Lower lobe of right lung (tissue), 2 donors: Measurements from ENCODE around the gene H1-8. TPM values are rescaled to one million over a fixed set of nuclear protein-coding genes. Genes with fewer than 3 reads are reported as not detected.
A peak's percentile ranks its signal among the peaks of the same experiment; 100 is the strongest.

Experiments used
- ATAC-seq, 2 donors: fragments of 200-7000 bp; cut with Tn5 transposase; one replicate each; pipeline ENCODE4 v1.9.1; 2020 to 2022; ENCODE audit warnings: mild to moderate bottlenecking in 2 of 2, moderate library complexity in 2 of 2
- DNase-seq: peaks from one replicate; pipeline ENCODE4 v3.0.0-alpha.2; 2020
- H3K27ac ChIP-seq: fragments of 200-600 bp; one replicate; pipeline ENCODE4 v1.8.0; 2022
- H3K27me3 ChIP-seq: fragments of 200-600 bp; one replicate; pipeline ENCODE4 v1.8.0; 2022; ENCODE audit warnings: low read depth
- H3K36me3 ChIP-seq: fragments of 200-600 bp; one replicate; pipeline ENCODE4 v1.8.0; 2022; ENCODE audit warnings: mild to moderate bottlenecking
- H3K4me1 ChIP-seq: fragments of 200-600 bp; one replicate; pipeline ENCODE4 v1.8.0; 2022
- H3K4me3 ChIP-seq: fragments of 200-600 bp; one replicate; pipeline ENCODE4 v1.8.0; 2022; ENCODE audit warnings: mild to moderate bottlenecking
- H3K9me3 ChIP-seq: fragments of 200-600 bp; one replicate; pipeline ENCODE4 v1.8.0; 2022
- intact Hi-C: fragments of 100-400 bp; cut with DNase I; formaldehyde crosslinking; loops from one replicate; pipeline ENCODE4 v1.11.0; 2022
- total RNA-seq: library from RNA; stranded (reverse); fragmentation: NEBNext Ultra II Directional; extraction: Animal tissue kit (Norgen Biotek cat#: 25700); gene quantifications from one replicate; pipeline ENCODE4 v1.2.1, GENCODE V29; 2021
- TF ChIP-seq, protein P1 (sequence below): fragments of 200-600 bp; IDR thresholded peaks from one replicate; pipeline ENCODE4 v1.8.0; 2022; ENCODE audit warnings: antibody characterized with exemption, mild to moderate bottlenecking
- donor health status: DM: no; HTN: yes; CAD: no; lungs with severe emphysema.

Gene H1-8
- total RNA-seq, 1 donor from 2014 or later, result not detected

- Histone ChIP-seq H3K4me3 (no peak overlapping the region), H3K27ac (no peak overlapping the region), H3K9me3 (no peaks in the 10 kb centered on the region), H3K36me3 (peaks cover 97% of the 10 kb centered on the region), H3K4me1 (peaks cover 34% of the 10 kb centered on the region), H3K27me3 (no peaks in the 10 kb centered on the region)
- DNase-seq (no peak), ATAC-seq (no peak)
- intact Hi-C loops, result no loop called here
- TF ChIP-seq, protein P1, sequence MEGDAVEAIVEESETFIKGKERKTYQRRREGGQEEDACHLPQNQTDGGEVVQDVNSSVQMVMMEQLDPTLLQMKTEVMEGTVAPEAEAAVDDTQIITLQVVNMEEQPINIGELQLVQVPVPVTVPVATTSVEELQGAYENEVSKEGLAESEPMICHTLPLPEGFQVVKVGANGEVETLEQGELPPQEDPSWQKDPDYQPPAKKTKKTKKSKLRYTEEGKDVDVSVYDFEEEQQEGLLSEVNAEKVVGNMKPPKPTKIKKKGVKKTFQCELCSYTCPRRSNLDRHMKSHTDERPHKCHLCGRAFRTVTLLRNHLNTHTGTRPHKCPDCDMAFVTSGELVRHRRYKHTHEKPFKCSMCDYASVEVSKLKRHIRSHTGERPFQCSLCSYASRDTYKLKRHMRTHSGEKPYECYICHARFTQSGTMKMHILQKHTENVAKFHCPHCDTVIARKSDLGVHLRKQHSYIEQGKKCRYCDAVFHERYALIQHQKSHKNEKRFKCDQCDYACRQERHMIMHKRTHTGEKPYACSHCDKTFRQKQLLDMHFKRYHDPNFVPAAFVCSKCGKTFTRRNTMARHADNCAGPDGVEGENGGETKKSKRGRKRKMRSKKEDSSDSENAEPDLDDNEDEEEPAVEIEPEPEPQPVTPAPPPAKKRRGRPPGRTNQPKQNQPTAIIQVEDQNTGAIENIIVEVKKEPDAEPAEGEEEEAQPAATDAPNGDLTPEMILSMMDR, result no peak
Measured at GRCh38 chr3:129584631-129585030, 41.7 kb downstream of the H1-8 start.

DNA sequence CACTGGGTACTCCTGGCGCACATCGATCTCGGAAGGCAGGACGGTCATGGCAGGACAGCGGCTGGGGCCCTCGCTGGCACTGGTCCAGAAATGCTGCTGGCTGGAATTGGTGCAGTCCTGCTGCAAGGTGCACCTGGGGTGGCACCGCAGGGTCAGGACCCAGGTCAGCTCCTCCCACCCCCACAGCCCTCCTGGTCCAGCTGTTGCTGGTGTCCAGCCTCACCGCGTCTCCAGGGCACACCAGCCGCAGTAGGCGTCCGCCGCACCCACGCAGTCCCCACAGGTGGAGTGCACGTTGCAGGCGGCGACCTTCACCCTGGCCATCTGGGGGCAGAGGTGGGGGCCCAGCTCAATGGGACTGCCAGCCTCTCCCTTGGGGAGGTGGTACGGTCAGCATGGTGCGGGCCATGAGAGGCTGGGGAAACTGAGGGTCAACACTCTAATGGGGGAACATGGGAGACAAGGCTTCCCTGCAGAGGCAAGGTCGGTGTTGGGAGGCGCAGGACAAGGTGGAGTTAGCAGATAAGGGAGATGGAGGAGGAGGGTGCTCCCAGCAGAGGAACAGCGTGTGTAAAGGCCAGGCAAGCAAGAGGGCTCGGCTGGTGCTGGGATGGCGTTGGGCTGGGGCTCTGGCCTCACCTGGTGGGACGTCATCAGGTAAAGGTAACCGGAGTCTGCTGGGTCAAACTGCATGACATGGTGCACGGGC lies 43.1 kb downstream of the H1-8 start:
- DNase-seq (no peak), ATAC-seq (no peak)
- TF ChIP-seq, protein P1, result no peak
- Histone ChIP-seq H3K27me3 (no peaks in the 10 kb centered on the region), H3K4me3 (no peak overlapping the region), H3K36me3 (peaks cover 82% of the 10 kb centered on the region), H3K9me3 (no peaks in the 10 kb centered on the region), H3K27ac (no peak overlapping the region), H3K4me1 (peaks cover 46% of the 10 kb centered on the region)
- intact Hi-C loops, result no loop called here

DNA sequence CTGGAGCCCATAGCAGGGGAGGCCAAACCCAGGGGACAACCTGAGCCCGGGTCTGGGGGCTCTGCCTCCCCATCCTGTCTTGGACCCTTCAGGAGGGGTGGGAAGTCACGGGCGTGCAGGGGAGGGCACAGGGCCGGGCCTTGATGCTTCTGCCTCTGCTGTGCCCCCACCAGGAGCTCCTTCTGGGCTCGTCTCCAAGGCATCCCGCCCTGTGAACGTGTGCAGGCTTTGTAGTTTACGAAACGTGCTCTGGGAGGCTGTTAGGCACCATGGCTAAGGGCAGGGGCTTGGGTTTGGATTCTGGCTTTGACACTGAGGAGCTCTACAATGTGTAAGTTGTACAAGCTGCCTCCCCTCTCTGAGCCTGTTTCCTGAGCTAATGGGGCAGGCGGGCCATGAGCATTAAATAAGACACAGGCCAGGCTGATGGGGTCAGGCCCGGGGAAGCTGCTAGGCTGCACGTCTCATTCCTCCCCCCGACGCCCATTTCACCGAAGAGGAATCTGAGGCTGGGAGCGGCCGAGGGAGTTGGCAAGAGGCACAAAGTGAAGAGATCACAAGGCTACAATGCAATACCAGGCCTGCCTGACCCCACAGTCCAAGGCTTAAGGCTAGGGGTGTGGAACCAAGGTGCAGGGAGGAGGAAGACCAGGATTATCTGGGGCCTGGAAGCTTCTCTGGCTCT lies 43.9 kb downstream of the H1-8 start:
- TF ChIP-seq, protein P1, result no peak
- Histone ChIP-seq H3K4me1 (peaks cover 54% of the 10 kb centered on the region), H3K36me3 (peaks cover 74% of the 10 kb centered on the region), H3K4me3 (no peak overlapping the region), H3K9me3 (no peaks in the 10 kb centered on the region), H3K27me3 (no peaks in the 10 kb centered on the region), H3K27ac (peak overlapping the region; percentile 62)
- intact Hi-C loops, result no loop called here
- ATAC-seq (peak; percentile 21 to 22), DNase-seq (no peak)

DNA sequence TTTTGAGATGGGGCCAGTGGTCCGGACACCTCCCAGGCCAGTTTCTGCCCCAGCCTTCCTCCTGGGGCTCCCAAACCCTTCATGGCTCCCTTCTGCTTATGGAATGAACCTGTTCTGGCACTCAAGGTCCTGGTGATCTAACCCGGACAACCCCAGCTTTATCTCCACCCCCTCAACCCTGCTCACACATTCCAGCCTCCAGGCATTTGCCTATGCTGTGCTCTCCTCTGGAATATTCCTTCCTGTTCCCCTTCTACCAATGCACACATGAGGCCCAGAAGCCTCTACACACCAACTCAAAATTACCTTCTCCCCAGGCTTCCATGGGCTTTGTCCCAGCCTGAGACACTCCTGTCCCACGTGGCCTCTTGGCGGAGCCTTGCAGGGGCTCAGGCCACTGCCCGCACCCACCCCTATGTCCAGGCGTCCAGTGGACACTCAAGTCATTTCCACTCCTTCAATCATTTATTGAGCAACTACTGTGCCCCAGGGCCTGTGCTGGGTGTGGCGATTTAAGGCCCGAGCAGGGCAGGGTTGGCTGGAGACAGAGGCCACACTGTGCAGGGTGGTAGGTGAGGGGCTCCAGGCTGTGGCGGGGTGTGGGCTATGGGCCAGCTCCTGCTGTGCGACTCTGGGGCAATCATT lies 44.7 kb downstream of the H1-8 start:
- Histone ChIP-seq H3K9me3 (no peaks in the 10 kb centered on the region), H3K36me3 (peaks cover 66% of the 10 kb centered on the region), H3K4me3 (no peak overlapping the region), H3K27me3 (no peaks in the 10 kb centered on the region), H3K4me1 (peaks cover 61% of the 10 kb centered on the region), H3K27ac (peak overlapping the region; percentile 62)
- intact Hi-C loops, result no loop called here
- TF ChIP-seq, protein P1, result no peak
- ATAC-seq, result peak in 1 of 2 donors; percentile 27
- no peak for DNase-seq

DNA sequence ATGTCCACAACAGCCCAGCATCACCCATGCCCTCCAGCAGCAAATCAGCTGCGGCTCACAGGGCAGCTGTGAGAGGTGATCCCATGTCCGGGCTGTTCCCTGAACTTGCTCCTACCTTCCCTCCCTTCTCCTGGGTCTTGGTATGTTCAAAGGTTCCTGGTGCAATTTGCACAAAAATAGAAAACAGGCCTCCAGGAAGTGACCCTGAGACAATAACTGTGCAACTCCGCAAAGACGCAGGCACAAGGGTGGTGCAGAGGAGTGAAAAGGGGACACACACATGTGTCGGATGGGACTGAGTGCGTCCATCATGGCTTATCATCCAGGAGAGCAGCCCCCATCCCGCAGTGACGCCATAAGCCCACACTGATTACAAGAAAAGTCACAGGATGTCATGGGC lies 47.2 kb downstream of the H1-8 start:
- TF ChIP-seq, protein P1, result no peak
- H3K4me1 ChIP-seq, result peaks cover 86% of the 10 kb centered on the region
- peaks cover 41% of the 10 kb centered on the region for H3K36me3 ChIP-seq
- no peak for ATAC-seq
- H3K9me3 ChIP-seq, result no peaks in the 10 kb centered on the region
- DNase-seq, result no peak
- H3K27me3 ChIP-seq, result no peaks in the 10 kb centered on the region
- H3K27ac ChIP-seq, result peak overlapping the region; percentile 36
- no peak overlapping the region for H3K4me3 ChIP-seq
- intact Hi-C loops, result no loop called here
